Measurements from ENCODE around the gene PLEKHG4B.

The PLEKHG4B gene

DNA sequence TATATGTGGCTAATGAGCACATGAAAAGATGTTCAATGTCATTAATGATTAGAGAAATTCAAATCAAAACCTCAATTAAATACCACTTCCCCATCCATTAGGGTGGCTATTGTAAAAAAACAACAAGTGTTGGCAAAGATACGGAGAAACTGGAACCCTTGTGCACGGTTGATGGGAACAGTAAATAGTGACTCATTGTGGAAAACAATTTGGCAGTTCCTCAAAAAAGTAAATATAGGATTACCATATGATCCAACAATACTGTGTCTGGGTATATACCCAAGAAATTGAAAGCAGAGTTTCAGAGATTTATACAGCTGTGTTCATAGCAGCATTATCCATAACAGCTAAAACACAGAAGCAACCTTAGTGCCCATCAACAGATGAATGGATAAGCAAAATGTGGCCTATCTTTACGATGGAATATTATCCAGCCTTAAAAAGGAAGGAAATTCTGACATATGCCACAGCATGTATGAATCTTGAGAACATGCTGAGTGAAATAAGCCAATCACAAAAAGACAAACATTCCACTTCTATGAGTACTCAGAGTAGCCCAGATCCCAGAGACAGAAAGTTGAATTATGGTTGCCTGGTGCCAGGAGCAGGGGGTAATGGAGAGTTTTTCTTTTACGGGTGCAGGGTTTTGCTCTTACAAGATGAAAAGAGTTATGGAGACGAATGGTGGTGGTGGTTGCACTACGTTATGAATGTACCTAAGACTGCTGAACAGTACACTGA, 57.9 kb downstream of the PLEKHG4B start:
- Mint-ChIP-seq H3K27me3 (peaks cover 5% of the 10 kb centered on the region), H3K4me3 (no peak overlapping the region), H3K36me3 (no peaks in the 10 kb centered on the region), H3K9me3 (ENCODE audit: low read depth) (peaks cover 23% of the 10 kb centered on the region), H3K27ac (no peak overlapping the region), H3K4me1 (ENCODE audit: low read depth) (no peaks in the 10 kb centered on the region)

DNA sequence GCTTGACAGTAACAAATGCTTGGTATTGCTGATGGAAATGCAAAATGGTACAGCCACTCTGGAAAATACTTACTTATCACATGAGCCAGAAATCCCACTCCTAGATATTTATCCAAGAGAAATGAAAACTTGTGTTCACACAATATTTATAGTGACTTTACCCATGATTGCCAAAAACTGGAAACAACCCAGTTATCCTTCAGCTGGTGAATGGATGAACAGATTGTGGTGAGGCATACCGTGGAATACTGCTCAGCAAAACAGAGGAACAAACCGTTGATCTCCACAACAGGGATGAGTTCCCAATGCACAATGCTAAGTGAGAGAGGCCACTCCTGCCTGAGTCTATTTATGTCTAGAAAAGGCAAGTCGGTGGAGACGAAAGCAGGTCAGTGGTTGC, 58.8 kb downstream of the PLEKHG4B start:
- no peaks in the 10 kb centered on the region for H3K36me3 Mint-ChIP-seq
- peaks cover 23% of the 10 kb centered on the region for H3K9me3 Mint-ChIP-seq (ENCODE audit: low read depth)
- no peak overlapping the region for H3K4me3 Mint-ChIP-seq
- H3K27me3 Mint-ChIP-seq, result peaks cover 5% of the 10 kb centered on the region
- H3K27ac Mint-ChIP-seq, result no peak overlapping the region
- no peaks in the 10 kb centered on the region for H3K4me1 Mint-ChIP-seq (ENCODE audit: low read depth)

- Mint-ChIP-seq H3K27me3 (peaks cover 5% of the 10 kb centered on the region), H3K27ac (no peak overlapping the region), H3K36me3 (no peaks in the 10 kb centered on the region), H3K4me3 (no peak overlapping the region), H3K9me3 (ENCODE audit: low read depth) (peaks cover 19% of the 10 kb centered on the region), H3K4me1 (ENCODE audit: low read depth) (no peaks in the 10 kb centered on the region)
Measured at GRCh38 chr5:152077-152476, 60.1 kb downstream of the PLEKHG4B start.

DNA sequence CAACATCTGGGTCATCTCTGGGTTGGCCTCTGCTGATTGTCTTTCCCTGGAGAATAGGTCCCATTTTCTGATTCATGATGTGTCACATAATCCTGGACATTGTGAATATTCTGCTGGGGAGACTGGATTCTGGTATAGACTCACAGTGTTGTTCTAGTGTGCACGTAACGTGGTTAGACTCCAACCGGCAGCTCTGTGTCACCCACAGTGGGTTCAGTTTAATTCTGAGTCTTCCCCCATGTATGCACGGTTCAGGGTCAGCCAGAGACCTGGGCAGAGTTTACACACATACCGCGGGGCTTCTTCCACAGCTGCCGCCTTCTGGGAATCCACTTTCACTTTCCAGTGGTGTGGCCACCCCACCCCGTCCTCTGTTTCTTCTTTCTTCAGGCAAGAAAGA, 61.3 kb downstream of the PLEKHG4B start:
- no peaks in the 10 kb centered on the region for H3K27me3 Mint-ChIP-seq
- peaks cover 8% of the 10 kb centered on the region for H3K9me3 Mint-ChIP-seq (ENCODE audit: low read depth)
- no peaks in the 10 kb centered on the region for H3K4me1 Mint-ChIP-seq (ENCODE audit: low read depth)
- H3K4me3 Mint-ChIP-seq, result no peak overlapping the region
- no peak overlapping the region for H3K27ac Mint-ChIP-seq
- H3K36me3 Mint-ChIP-seq, result no peaks in the 10 kb centered on the region

DNA sequence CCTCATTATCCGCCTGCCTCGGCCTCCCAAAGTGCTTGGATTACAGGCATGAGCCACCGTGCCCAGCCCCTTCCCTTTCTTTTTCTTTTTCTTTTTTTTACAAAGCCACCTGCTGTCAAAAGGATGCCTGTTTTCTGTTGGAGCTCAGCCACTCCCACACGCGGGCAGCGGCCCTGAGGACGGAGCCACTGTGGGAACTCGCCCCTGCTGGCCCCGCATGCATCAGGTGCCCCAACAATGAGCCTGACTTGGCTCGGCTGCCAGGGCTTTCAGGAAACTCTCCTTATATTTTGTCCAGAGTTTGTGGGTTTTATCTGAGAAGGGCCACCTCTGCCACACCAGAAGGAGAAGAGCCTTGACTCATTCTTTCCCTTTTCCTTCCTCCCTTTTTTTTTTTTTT, 62.3 kb downstream of the PLEKHG4B start:
- H3K36me3 Mint-ChIP-seq, result no peaks in the 10 kb centered on the region
- H3K27me3 Mint-ChIP-seq, result no peaks in the 10 kb centered on the region
- H3K4me1 Mint-ChIP-seq (ENCODE audit: low read depth), result no peaks in the 10 kb centered on the region
- H3K4me3 Mint-ChIP-seq, result no peak overlapping the region
- H3K27ac Mint-ChIP-seq, result no peak overlapping the region
- no peaks in the 10 kb centered on the region for H3K9me3 Mint-ChIP-seq (ENCODE audit: low read depth)

- H3K4me1 Mint-ChIP-seq (ENCODE audit: low read depth), result no peaks in the 10 kb centered on the region
- no peak overlapping the region for H3K27ac Mint-ChIP-seq
- H3K27me3 Mint-ChIP-seq, result no peaks in the 10 kb centered on the region
- H3K36me3 Mint-ChIP-seq, result no peaks in the 10 kb centered on the region
- H3K9me3 Mint-ChIP-seq (ENCODE audit: low read depth), result no peaks in the 10 kb centered on the region
- no peak overlapping the region for H3K4me3 Mint-ChIP-seq
Measured at GRCh38 chr5:154826-155225, 62.9 kb downstream of the PLEKHG4B start.

- H3K27me3 Mint-ChIP-seq, result peaks cover 5% of the 10 kb centered on the region
- H3K27ac Mint-ChIP-seq, result no peak overlapping the region
- H3K4me3 Mint-ChIP-seq, result no peak overlapping the region
- no peaks in the 10 kb centered on the region for H3K9me3 Mint-ChIP-seq (ENCODE audit: low read depth)
- no peaks in the 10 kb centered on the region for H3K36me3 Mint-ChIP-seq
- no peaks in the 10 kb centered on the region for H3K4me1 Mint-ChIP-seq (ENCODE audit: low read depth)
Measured at GRCh38 chr5:155651-156410, 63.9 kb downstream of the PLEKHG4B start.

DNA sequence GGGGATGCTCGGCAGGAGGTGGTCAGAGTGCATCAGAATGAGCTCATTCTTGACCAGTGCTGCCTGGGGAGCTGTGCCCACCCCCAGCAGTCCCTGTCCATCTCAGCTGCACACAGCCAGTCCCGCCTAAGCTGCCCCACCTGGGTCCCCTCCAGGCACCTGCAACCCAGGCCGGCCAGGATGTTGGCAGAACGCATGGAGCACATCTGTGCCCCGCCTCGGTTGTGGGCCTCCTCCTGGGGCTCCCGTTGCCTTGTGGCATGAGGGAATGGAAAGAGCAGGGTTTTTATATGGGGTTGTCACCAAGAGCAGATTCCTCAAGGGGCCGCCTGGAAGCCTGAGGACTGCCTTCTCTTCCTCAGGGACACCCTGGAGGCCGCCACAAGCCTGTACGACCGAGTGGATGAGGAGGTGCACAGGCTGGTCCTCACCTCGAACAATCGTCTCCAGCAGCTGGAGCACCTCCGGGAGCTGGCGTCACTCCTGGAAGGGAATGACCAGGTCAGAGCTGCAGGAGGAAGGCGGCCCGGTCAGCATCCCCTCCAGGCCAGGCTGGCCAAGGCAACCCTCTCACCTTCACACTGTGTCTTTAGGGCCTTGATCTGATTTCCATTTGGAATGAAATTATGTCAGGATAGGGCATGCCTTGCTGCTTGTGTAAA, 64.6 kb downstream of the PLEKHG4B start:
- Mint-ChIP-seq H3K27ac (no peak overlapping the region), H3K4me3 (no peak overlapping the region), H3K36me3 (no peaks in the 10 kb centered on the region), H3K27me3 (peaks cover 7% of the 10 kb centered on the region), H3K9me3 (ENCODE audit: low read depth) (no peaks in the 10 kb centered on the region), H3K4me1 (ENCODE audit: low read depth) (no peaks in the 10 kb centered on the region)

- Mint-ChIP-seq H3K4me1 (ENCODE audit: low read depth) (no peaks in the 10 kb centered on the region), H3K27me3 (peaks cover 7% of the 10 kb centered on the region), H3K27ac (no peak overlapping the region), H3K9me3 (ENCODE audit: low read depth) (no peaks in the 10 kb centered on the region), H3K4me3 (no peak overlapping the region), H3K36me3 (no peaks in the 10 kb centered on the region)
Measured at GRCh38 chr5:157126-157715, 65.3 kb downstream of the PLEKHG4B start.

DNA sequence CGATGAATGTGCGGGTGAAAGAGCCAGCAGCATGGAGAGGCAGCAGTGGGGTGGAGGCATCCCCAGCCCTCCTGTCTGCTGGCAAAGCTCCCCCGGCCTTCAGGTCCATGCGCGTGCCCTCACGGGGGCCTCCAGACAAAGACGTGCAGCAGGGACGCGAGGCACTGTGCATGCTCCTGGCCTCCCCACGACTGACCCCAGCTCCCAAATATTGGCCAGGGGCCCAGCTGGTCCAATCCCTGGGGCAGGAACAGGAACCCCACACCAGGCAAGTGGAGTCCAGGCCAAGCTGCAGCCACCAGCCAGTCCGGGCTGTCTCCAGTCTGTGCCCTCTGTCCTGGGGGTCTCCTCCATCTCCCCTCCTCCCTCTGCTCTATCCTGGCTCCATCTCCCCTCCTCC, 65.8 kb downstream of the PLEKHG4B start:
- Mint-ChIP-seq H3K4me3 (no peak overlapping the region), H3K4me1 (ENCODE audit: low read depth) (no peaks in the 10 kb centered on the region), H3K9me3 (ENCODE audit: low read depth) (no peaks in the 10 kb centered on the region), H3K36me3 (no peaks in the 10 kb centered on the region), H3K27me3 (peaks cover 7% of the 10 kb centered on the region), H3K27ac (no peak overlapping the region)

DNA sequence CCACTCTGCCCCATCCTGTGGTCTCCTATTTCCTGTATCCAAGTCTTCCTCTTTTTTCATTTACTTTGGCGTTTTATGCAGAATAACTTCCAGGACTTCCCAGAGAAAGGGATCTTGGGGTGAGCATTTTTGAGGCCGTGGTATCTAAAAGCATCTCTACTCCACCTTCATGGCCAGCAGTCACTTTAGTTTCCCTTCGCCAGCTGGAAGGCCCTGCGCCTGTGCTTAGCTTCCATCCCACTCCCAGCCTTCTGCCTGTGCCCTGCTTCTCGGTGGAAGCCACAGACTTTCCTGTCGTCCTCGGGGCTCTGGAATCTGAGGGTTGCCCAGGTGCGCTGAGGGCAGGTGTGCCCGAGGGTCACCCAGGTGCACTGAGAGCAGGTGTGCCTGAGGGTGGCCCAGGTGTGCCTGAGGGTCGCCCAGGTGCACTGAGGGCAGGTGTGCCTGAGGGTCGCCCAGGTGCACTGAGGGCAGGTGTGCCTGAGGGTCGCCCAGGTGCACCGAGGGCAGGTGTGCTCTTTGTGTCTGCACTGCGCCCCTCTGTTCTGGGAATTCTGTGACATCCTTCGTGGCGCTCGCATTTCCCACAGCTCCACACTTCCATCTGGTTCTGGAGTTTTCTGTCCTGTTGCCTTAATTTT, 67.0 kb downstream of the PLEKHG4B start:
- Mint-ChIP-seq H3K27ac (no peak overlapping the region), H3K4me3 (no peak overlapping the region), H3K9me3 (ENCODE audit: low read depth) (no peaks in the 10 kb centered on the region), H3K36me3 (no peaks in the 10 kb centered on the region), H3K4me1 (ENCODE audit: low read depth) (no peaks in the 10 kb centered on the region), H3K27me3 (peaks cover 7% of the 10 kb centered on the region)

GRCh38 chr5:159448-160172, 67.6 kb downstream of the PLEKHG4B start:
- H3K4me1 Mint-ChIP-seq (ENCODE audit: low read depth), result no peaks in the 10 kb centered on the region
- no peak overlapping the region for H3K27ac Mint-ChIP-seq
- H3K27me3 Mint-ChIP-seq, result peaks cover 7% of the 10 kb centered on the region
- no peaks in the 10 kb centered on the region for H3K9me3 Mint-ChIP-seq (ENCODE audit: low read depth)
- H3K4me3 Mint-ChIP-seq, result no peak overlapping the region
- H3K36me3 Mint-ChIP-seq, result no peaks in the 10 kb centered on the region

GRCh38 chr5:160173-160510, 68.2 kb downstream of the PLEKHG4B start:
- H3K36me3 Mint-ChIP-seq, result no peaks in the 10 kb centered on the region
- H3K4me3 Mint-ChIP-seq, result no peak overlapping the region
- H3K27me3 Mint-ChIP-seq, result peaks cover 7% of the 10 kb centered on the region
- H3K4me1 Mint-ChIP-seq (ENCODE audit: low read depth), result no peaks in the 10 kb centered on the region
- H3K9me3 Mint-ChIP-seq (ENCODE audit: low read depth), result no peaks in the 10 kb centered on the region
- no peak overlapping the region for H3K27ac Mint-ChIP-seq
